GM19240 (cell line): ENCODE measurements around the gene TAGLN.

Source experiments
- DNase-seq: peaks from one replicate; pipeline ENCODE4 v3.0.0; 2011; ENCODE audit warnings: low spot score; ENCODE audit not compliant: insufficient read length

TAGLN gene

GRCh38 chr11:117199053-117199915, at the start of gene TAGLN:
TAGLN (plus strand) TSS chr11:117199370; CDS start chr11:117203014, 3,644 bp downstream.
- DNase-seq, result no peak

GRCh38 chr11:117152066-117152465, 47.1 kb upstream of the TAGLN start:
- no peak for DNase-seq

GRCh38 chr11:117154468-117154867, 44.7 kb upstream of the TAGLN start:
- DNase-seq, result no peak

- DNase-seq, result no peak
Measured at GRCh38 chr11:117157507-117157906, 41.7 kb upstream of the TAGLN start.

- DNase-seq, result no peak
Measured at GRCh38 chr11:117159892-117160291, 39.3 kb upstream of the TAGLN start.

GRCh38 chr11:117160826-117161225, 38.3 kb upstream of the TAGLN start:
- no peak for DNase-seq

GRCh38 chr11:117166491-117166890, 32.7 kb upstream of the TAGLN start:
- DNase-seq, result no peak

GRCh38 chr11:117169736-117170135, 29.4 kb upstream of the TAGLN start:
- DNase-seq, result no peak

GRCh38 chr11:117170210-117170609, 29.0 kb upstream of the TAGLN start:
- DNase-seq, result no peak

- no peak for DNase-seq
Measured at GRCh38 chr11:117171007-117171403, 28.2 kb upstream of the TAGLN start.

GRCh38 chr11:117171404-117172061, 27.6 kb upstream of the TAGLN start:
- no peak for DNase-seq

GRCh38 chr11:117172724-117173421, 26.3 kb upstream of the TAGLN start:
- no peak for DNase-seq

- DNase-seq, result no peak
Measured at GRCh38 chr11:117175104-117175503, 24.1 kb upstream of the TAGLN start.

- DNase-seq, result no peak
Measured at GRCh38 chr11:117175781-117176180, 23.4 kb upstream of the TAGLN start.

- DNase-seq, result no peak
Measured at GRCh38 chr11:117176186-117176585, 23.0 kb upstream of the TAGLN start.

GRCh38 chr11:117177534-117178209, 21.5 kb upstream of the TAGLN start:
- no peak for DNase-seq

GRCh38 chr11:117178210-117179034, 20.7 kb upstream of the TAGLN start, which contains the start of gene SIDT2:
SIDT2 (plus strand) TSS chr11:117178743; CDS start chr11:117179264, 521 bp downstream.
- DNase-seq, result peak; percentile 85

- no peak for DNase-seq
Measured at GRCh38 chr11:117179048-117179999, 19.8 kb upstream of the TAGLN start.

- DNase-seq, result no peak
Measured at GRCh38 chr11:117180020-117180419, 19.1 kb upstream of the TAGLN start.
